H1 (cell line): ENCODE data around the gene ATP6V1B1. TPM values are rescaled to one million over a fixed set of nuclear protein-coding genes. Genes with fewer than 3 reads are reported as not detected.
A peak's percentile ranks its signal among the peaks of the same experiment; 100 is the strongest.

Experiments
- CBX5 ChIP-seq: fragments of 300-800, 300-1000 bp; sonication (generic); IDR thresholded peaks from 2 replicates; pipeline ENCODE4 v1.7.1; 2016; ENCODE audit warnings: antibody characterized with exemption, low read length, low read depth
- CEBPB ChIP-seq: IDR thresholded peaks from 2 replicates; pipeline ENCODE4 v1.6.1; 2012; ENCODE audit warnings: low read depth, low read length
- CHD2 ChIP-seq: IDR thresholded peaks from 2 replicates; pipeline ENCODE4 v1.6.1; 2012; ENCODE audit warnings: low read length, improper control_type of control experiment
- EZH2 ChIP-seq: fragments of 200-600 bp; sonication (generic); IDR thresholded peaks from 2 replicates; pipeline ENCODE4 v1.7.1; 2012; ENCODE audit warnings: low read depth, mild to moderate bottlenecking, moderate library complexity, low read length, inconsistent platforms; ENCODE audit not compliant: severe bottlenecking
- GTF2F1 ChIP-seq: IDR thresholded peaks from 2 replicates; pipeline ENCODE4 v1.6.1; 2012; ENCODE audit warnings: low read depth, low read length, improper control_type of control experiment, borderline replicate concordance
- KDM1A ChIP-seq: fragments of 200-600, 300-600 bp; sonication (generic); IDR thresholded peaks from 2 replicates; pipeline ENCODE4 v1.7.1; 2016; ENCODE audit warnings: mild to moderate bottlenecking, low read length, borderline replicate concordance
- KDM4A ChIP-seq: IDR thresholded peaks from one replicate; pipeline ENCODE4 v1.7.1; 2012; ENCODE audit warnings: low read depth, mild to moderate bottlenecking, moderate library complexity, low read length, inconsistent platforms; ENCODE audit not compliant: severe bottlenecking
- KDM5A ChIP-seq: fragments of 200-600 bp; IDR thresholded peaks from 2 replicates; pipeline ENCODE4 v1.7.1; 2012; ENCODE audit warnings: mild to moderate bottlenecking, low read length, inconsistent platforms, mixed read lengths
- MAFK ChIP-seq: IDR thresholded peaks from 2 replicates; pipeline ENCODE4 v1.6.1; 2012; ENCODE audit warnings: low read depth, mild to moderate bottlenecking, improper control_type of control experiment, low read length
- NANOG ChIP-seq: IDR thresholded peaks from 2 replicates; pipeline ENCODE4 v1.6.1; 2011; ENCODE audit warnings: low read length, low read depth, mild to moderate bottlenecking, inconsistent platforms; ENCODE audit not compliant: insufficient read depth, poor library complexity, severe bottlenecking
- NRF1 ChIP-seq: IDR thresholded peaks from 2 replicates; pipeline ENCODE4 v1.6.1; 2011; ENCODE audit warnings: mild to moderate bottlenecking, low read depth, low read length, improper control_type of control experiment
- PHF8 ChIP-seq: fragments of 200-600 bp; sonication (generic); conservative IDR thresholded peaks from 2 replicates; pipeline ENCODE4 v1.7.1; 2012; ENCODE audit warnings: low read depth, mild to moderate bottlenecking, inconsistent platforms, low read length, moderate library complexity
- POLR2AphosphoS5 ChIP-seq: IDR thresholded peaks from 2 replicates; pipeline ENCODE4 v1.6.1; 2011; ENCODE audit warnings: low read depth, low read length
- RNF2 ChIP-seq: fragments of 200-900, 300-1000 bp; sonication (generic); IDR thresholded peaks from 2 replicates; pipeline ENCODE4 v1.7.1; 2016; ENCODE audit warnings: borderline replicate concordance, low read depth, mild to moderate bottlenecking, antibody characterized with exemption, low read length; ENCODE audit not compliant: poor library complexity, severe bottlenecking; ENCODE audit errors: missing control alignments
- RXRA ChIP-seq: IDR thresholded peaks from 2 replicates; pipeline ENCODE4 v1.6.1; 2011; ENCODE audit warnings: low read depth, mild to moderate bottlenecking, low read length, moderate library complexity; ENCODE audit not compliant: insufficient read depth
- SAP30 ChIP-seq: fragments of 300-600 bp; sonication (generic); IDR thresholded peaks from 2 replicates; pipeline ENCODE4 v1.7.1; 2012; ENCODE audit warnings: low read length, moderate library complexity, mild to moderate bottlenecking, inconsistent platforms; ENCODE audit not compliant: insufficient read depth, insufficient replicate concordance
- SIN3A ChIP-seq, 2 experiments: IDR thresholded peaks in 1 of 2; conservative IDR thresholded peaks in 1 of 2; 2 replicates each; pipeline ENCODE4 v1.6.1; 2011 to 2012; ENCODE audit warnings: low read length in 2 of 2, improper control_type of control experiment in 1 of 2, low read depth in 1 of 2, mild to moderate bottlenecking in 1 of 2
- SP4 ChIP-seq: IDR thresholded peaks from 2 replicates; pipeline ENCODE4 v1.6.1; 2012; ENCODE audit warnings: low read length, inconsistent platforms
- TAF7 ChIP-seq: optimal IDR thresholded peaks from 2 replicates; pipeline ENCODE3; 2011; ENCODE audit warnings: low read depth, mild to moderate bottlenecking, inconsistent platforms, low read length, moderate library complexity, borderline replicate concordance
- TBP ChIP-seq: IDR thresholded peaks from 2 replicates; pipeline ENCODE4 v1.6.1; 2011; ENCODE audit warnings: low read depth, low read length, improper control_type of control experiment
- YY1 ChIP-seq: IDR thresholded peaks from 2 replicates; pipeline ENCODE4 v1.6.1; 2011; ENCODE audit warnings: low read depth, mild to moderate bottlenecking, low read length
- polyA plus RNA-seq, 7 experiments: library from polyadenylated mRNA; depleted of rRNA in 3 of 7; stranded (reverse) in 5 of 7; unstranded in 2 of 7; fragments of >200 nt in 5 of 7; fragments of 200-250 nt in 2 of 7; gene quantifications; 1 replicate in 5 of 7; 2 replicates in 1 of 7; 4 replicates in 1 of 7; pipeline versions ENCODE4 v1.2.1 to v1.2.3, GENCODE V29; 2011 to 2013; ENCODE audit warnings: missing spikeins in 2 of 7, mixed read lengths in 2 of 7
- total RNA-seq: library from RNA; stranded (reverse); fragmentation: NEBNext Ultra II Directional; extraction: Animal tissue kit (Norgen Biotek cat#: 25700); gene quantifications from 2 replicates; pipeline ENCODE4 v1.2.1, GENCODE V29; 2021
- TF ChIP-seq, protein P1 (sequence below): IDR thresholded peaks from 2 replicates; pipeline ENCODE4 v1.6.1; 2012; ENCODE audit warnings: low read length, inconsistent platforms

Gene ATP6V1B1
- total and polyA plus RNA-seq, 2 of the 8 experiments (the other 6 are each of a cell fraction or from before 2014, with no cell fraction given) = not detected

DNA sequence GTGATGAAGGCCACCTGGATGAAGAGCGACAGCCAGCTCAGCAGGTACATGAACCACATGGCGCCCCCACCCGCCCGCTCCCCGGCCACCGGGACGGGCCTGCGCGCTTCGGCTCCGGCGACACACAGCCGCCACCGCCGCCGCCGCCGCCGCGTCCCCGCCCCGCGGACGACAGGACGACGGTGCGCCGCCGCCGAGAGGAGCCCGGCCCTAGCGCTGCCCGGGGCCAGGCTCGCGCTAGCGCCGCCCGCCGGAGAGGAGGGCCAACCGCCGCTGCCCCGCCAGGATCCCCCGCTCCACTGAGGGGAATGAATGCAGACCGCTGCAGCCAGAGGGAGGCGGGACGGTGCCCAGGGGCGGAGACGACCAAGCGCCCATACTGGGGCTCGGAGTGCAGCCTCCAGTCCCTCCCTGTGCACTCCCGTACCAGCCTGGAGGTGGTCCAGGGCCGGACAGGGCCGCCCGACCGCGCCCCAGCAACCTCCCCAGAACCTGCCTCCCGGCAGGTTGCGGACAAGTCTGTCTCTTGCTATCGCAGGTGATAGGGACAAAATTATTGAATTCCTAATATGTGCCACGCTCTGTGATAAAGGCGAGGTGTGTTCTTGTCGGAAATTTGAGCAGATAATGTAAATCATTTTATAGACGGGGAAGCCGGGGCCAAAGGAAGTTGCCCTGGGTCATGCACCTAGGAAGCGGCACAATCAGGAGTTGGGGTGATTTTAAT lies 59.2 kb downstream of the ATP6V1B1 start, which contains the start of gene TEX261 (continued):
- no peak for TF ChIP-seq EZH2
- TF ChIP-seq TAF7 = peak; percentile 39
- TF ChIP-seq CEBPB = no peak
- TF ChIP-seq MAFK = no peak
- TF ChIP-seq RXRA = no peak
- TF ChIP-seq POLR2AphosphoS5 = no peak
- TF ChIP-seq, protein P1, sequence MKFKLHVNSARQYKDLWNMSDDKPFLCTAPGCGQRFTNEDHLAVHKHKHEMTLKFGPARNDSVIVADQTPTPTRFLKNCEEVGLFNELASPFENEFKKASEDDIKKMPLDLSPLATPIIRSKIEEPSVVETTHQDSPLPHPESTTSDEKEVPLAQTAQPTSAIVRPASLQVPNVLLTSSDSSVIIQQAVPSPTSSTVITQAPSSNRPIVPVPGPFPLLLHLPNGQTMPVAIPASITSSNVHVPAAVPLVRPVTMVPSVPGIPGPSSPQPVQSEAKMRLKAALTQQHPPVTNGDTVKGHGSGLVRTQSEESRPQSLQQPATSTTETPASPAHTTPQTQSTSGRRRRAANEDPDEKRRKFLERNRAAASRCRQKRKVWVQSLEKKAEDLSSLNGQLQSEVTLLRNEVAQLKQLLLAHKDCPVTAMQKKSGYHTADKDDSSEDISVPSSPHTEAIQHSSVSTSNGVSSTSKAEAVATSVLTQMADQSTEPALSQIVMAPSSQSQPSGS = no peak
- TF ChIP-seq NRF1 = no peak
- peak; percentile 61 to 76; a peak in 2 of 4 replicates for TF ChIP-seq SIN3A (conservative IDR thresholded peaks at IDR 0.05 in 1 of 2, IDR thresholded peaks at IDR 0.05 in 1 of 2; ENCODE audit: low read depth in 1 of 2, low read length in 2 of 2)
- TF ChIP-seq KDM1A = no peak
- no peak for TF ChIP-seq SAP30
- peak; percentile 52; the same call in 1 of the 2 replicates for TF ChIP-seq TBP
- no peak for TF ChIP-seq CBX5
- no peak for TF ChIP-seq CHD2
- TF ChIP-seq PHF8 = peak; percentile 66; the same call in 1 of the 2 replicates
- TF ChIP-seq RNF2 = no peak
- TF ChIP-seq KDM4A = peak; percentile 62
- no peak for TF ChIP-seq YY1
- TF ChIP-seq KDM5A = no peak
- no peak for TF ChIP-seq GTF2F1
- peak; percentile 15; the same call in 1 of the 2 replicates for TF ChIP-seq SP4
- no peak for TF ChIP-seq NANOG
